GM18502 (cell line): ENCODE measurements around the gene UBXN11.

Experiments
- ATAC-seq: cut with Tn5 transposase; IDR thresholded peaks from one replicate; pipeline ENCODE4 v1.9.1; 2021; ENCODE audit warnings: mild to moderate bottlenecking; ENCODE audit not compliant: unreplicated experiment, poor library complexity

UBXN11 gene

DNA sequence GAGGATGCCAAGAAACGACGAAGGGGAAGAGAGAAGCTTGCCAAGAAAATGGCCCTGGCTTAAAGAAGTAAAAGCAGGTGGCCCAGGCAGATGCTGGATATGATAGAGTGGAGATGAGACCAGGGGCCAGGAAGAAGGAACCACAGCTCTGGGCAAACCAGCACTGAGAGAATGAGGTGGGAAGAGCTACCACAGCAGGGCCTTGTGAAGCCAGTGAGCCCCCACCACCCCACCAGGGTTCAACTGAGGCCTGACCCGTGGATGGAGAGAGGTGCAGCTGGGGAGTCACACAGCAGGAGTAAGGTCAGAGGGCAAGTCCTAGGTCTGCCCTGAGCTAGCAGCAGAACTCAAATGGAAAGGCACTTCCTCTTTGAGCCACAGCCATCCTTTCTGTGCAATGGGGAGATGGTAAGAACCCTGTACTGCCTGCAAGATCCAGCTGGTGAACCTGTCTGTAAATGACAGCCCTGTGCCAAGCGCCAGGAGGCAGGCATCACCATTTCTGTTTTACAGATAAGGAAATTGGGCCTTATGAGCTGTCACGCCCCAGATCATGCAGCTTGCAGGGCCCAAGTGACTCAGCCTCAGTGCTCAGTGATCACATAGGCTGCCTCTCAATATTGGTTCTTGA, 18.0 kb downstream of the UBXN11 start:
- ATAC-seq, result no peak

DNA sequence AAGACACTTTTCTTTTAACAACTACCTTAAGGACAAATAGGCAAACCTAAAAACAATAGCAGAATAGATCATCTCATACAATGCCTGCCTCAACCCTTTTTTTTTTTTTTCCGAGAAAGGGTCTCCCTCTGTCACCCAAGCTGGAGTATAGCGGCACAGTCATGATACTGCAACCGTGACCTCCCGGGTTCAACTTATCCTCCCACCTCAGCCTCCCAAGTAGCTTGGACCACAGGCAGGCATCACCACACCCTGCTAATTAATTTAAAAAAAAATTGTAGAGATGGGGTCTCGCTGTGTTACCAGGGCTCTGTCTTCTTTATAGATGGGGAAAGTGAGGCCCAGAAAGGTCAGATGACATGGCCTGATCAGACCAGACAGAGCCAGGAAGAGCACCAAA, 18.6 kb downstream of the UBXN11 start:
- ATAC-seq, result no peak

DNA sequence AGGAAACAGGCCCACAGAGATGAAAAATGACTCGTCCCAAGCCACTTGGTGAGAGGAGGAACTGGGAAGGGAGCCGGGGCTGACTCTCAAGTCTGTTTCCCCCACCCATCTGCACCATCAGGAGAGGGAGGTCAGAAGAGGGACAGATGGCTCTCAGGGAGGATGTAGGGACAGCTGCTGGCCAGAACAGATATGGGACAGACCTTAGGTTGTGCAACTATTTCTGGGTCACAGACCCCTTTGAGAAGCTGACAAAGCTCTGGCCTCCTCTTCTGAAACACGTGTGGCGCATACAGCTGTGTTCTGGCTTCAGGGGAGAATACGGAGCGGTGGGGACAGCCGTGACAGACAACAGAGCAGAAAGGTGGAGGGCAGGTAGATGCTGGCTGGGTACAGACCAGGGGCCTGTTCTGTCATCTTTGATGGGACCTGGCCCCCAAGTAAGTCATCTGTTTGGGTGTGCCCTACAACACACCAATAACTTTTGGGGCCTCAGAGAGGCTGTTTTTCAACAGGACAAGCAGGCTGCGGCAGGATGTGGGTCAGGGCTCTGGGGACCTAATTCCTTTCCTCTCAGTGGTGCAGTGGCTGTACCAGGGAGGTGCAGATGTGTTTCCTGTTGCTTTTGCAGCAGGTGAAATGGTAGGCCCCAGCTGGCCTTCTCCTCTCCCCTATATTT, 19.3 kb downstream of the UBXN11 start:
- peak; percentile 41 for ATAC-seq

DNA sequence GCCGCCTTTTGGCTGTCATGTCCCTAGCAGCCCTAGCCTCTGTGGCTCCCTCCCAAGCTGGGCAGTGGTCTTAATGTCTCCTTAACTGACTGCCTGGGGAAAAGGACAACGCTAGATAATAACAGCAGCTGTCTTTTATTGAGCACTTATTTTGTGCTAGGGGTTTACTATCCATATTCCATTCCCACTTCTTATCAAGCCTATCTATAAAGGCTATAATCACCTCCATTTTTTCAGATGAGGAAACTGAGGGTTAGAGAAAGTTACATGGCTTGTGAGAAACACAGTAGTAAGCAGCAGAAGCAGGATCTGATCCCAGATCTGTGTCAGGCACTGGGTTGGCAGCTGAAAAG, 20.4 kb downstream of the UBXN11 start:
- ATAC-seq, result no peak

DNA sequence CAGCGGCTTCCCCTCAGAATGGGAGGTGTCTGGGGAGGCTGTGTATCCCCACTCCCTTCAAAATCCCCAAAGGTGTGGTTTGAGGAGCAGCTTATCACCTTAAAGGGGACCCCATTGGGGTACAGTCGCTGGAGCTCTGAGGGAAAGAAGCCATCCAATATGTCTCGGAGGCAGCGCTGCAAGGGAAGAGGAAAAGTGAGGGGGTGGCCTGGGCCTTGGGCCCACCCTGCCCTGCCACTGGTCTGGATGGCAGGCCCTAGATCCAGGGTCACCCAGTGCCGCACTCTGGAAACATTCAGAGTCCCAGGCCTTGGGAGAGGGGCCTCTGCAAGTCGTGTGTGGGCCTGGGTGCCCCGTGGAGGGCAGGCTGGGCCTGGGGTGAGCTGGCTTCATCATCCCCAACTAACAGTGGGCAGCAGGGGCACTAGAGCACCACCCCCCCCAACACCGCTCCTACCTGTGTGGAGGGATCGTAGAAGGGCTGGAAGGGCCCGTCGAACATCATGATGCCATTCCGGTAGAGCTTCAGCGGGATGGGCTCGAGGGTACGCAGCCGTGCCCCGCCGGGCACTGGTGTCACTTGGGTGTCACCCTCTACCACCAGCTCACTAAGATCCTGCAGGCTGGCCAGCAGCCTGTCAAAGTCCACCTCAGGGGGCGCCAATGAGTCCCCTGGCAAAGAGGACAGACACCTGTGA, 20.9 kb downstream of the UBXN11 start:
- ATAC-seq, result no peak

DNA sequence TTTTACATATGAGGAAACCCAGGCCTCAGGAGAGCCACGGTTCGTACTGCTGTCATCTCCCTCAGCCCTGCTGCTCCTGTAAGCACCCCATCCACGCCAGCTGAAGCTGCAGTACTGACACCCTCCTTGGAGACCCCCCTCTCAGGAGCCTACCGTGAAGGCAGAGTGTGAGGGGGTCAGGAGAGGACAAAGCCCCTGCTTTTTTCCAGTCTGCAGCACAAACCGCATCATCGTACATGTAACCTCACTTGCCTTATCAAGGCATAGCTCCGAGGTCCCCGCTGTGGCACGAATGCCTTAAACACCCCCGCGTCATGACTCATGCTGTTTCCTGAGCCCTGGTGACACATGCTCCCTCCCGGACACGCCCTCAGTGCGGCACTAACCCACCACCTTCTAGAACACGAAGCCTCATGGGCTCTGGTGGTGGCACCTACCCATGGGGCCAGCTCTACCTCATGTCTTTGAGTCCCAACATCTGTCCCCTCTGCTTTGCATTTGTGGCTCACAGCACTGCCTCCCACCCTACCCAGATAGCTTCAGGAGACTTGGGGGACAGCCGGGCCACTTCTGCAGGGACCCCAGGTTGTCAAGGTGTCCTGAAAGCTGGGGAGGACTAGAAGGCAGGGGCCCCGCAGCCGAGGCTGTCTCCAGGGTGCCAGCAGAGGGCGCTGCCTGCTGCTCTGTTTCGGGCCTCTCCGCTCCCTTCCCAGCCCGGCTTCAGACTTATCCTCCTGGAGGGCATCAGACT, 21.7 kb downstream of the UBXN11 start:
- ATAC-seq, result peak; percentile 34

DNA sequence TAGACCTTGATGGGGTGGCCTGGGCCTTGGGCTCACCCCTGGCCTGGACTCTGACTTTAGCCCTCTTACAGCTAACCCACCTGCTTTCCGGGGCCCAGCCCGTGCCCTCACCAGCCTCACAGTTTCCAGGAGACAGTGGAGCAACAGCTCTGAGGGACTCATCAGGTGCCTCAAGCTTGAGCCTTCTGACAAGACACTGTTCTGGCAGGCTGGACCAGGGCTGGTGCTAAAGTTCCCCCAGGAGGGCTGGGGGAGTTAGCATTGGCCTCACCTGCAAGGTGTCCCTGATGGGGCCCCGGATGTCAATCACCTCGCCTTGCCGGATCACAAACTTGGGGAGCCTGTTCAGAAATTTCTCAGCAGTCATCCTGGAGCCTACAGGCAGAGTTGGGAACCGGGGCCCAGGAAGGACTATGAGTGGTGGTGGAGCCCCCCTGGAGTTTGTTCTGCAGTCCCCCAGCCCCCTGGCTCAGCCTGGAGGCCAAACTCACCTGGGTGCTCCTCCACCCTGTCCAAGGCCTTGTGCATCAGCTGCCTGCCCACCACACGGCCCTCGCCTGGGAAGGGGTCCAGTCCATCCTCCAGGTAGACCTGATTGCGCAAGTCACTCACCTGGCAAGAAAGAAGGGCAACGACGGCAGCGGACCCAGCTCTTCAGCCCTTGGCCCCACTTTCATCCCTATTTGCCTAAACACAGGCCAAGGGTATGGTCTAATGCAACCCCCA, 22.4 kb downstream of the UBXN11 start:
- ATAC-seq, result no peak

DNA sequence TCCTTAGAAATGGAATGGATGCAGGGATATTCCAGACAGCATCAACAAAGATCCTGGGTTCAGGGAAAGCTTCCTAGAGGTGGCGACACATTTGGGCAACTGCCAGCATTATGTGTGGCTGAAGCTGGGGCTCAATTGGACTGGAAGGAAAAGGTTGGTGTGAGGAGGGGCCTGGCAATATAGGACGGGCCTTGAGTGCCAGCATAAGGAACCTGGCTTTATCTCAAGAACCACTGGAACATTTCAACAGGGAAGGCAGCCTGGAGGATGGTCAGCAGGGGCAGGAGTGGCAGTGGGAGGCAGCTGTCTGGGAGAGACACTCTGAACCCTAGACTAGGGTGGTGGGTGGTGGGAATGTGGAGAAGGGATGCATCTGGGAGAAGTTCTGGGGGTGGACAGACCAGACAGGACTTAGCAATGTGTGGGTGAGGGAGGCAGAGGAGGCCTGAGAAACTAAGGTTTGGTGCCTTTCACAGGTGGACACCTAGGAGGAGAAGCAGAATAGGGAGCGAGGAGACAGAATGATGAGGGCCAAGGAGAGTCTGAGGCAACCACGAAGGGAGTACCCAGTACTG, 23.1 kb downstream of the UBXN11 start:
- no peak for ATAC-seq

DNA sequence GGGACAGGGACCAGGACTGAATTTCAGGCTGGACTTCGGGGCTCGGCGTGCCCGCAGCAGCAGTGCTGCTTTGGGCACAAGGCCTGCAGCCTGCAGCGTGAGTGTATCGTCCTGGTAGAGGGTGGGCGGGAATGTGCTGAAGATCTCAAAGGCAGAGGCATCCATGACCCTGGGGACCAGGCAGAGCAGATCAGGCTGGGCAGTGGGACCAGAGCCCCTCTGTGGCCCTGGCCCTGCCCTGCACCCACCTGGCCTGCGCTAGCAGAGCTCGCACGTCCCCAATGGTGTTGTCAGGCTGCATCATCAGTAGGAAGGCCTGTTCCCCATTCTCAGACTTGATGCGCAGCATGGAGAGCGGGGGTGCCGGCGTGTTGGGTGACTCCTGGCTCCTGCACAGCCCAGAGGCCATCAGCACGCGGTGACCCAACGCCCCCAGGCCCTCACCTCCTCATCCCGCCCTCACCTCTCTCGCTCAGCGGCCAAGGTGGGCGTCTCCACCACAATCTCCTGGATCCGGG, 24.0 kb downstream of the UBXN11 start:
- ATAC-seq, result no peak

DNA sequence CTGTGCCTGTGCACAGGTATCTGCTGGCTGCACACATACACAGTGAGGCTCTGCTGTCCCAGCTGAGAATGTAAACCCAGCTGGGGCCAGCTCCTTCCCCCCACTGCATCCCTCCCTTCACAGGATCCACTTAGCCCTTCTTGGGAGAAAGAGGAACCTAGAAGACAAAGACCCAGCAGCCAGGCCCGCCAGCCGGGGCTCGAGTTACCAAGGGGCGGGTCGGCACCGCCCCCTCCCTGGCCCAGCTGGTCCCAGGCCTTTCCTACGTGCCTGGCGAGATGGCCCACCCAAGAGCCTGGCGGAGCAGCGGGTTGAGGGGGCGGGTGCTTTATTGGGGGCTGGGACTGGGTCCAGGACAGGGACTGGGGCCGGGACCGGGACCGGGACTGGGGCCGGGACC, 24.5 kb downstream of the UBXN11 start:
- ATAC-seq, result no peak

DNA sequence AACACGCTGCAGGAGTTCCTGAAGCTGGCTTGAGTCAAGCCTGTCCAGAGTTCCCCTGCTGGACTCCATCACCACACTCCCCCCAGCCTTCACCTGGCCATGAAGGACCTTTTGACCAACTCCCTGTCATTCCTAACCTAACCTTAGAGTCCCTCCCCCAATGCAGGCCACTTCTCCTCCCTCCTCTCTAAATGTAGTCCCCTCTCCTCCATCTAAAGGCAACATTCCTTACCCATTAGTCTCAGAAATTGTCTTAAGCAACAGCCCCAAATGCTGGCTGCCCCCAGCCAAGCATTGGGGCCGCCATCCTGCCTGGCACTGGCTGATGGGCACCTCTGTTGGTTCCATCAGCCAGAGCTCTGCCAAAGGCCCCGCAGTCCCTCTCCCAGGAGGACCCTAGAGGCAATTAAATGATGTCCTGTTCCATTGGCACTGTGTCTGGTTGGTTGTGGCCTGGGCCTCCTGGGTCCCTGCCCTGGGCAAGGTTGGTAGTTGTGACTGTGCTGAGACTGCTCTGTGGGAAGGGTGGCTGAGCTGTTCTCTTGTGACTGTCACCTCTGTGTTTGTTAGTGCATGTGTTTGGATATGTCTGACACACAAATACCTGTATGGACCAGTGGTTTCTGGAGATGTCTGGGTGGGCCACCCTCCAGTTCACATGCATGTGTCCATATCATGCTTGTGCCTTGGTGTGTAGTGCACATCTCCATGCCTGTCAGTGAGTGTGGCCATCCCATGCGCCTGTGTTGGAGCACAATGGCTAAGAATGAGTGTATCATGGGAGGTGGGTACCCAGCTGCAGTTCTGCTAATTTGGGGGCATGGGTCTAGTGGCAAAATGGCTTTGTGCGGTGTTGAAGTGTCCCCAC, 25.1 kb downstream of the UBXN11 start:
- ATAC-seq, result no peak

DNA sequence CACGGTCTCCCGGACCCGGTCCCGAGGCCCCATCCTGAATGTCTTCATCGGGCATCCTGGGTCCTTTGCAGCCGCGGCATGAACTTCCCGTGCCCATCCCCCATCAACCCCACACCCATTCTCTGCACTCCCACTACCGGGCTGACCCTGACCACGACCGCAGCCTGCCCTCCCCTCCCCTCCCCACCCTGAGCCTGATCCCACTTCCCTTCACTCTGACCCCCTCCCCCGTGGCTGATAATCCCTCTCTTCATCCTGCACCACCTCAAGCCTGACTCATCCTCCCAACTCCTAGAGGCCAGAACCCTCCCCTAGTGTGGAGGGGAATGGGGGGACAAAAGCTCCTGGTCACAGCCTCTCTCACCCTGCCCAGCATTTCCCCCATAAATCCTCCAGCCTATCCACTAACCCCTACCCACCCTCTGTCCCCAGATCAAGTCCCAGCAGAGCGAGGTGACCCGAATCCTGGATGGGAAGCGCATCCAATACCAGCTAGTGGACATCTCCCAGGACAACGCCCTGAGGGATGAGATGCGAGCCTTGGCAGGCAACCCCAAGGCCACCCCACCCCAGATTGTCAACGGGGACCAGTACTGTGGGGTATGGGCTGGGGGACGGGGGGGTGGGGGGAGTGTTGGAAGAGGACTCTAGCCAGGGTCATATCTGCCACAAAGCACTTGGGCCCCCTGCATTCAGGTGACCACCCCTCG, 25.9 kb downstream of the UBXN11 start:
- no peak for ATAC-seq

DNA sequence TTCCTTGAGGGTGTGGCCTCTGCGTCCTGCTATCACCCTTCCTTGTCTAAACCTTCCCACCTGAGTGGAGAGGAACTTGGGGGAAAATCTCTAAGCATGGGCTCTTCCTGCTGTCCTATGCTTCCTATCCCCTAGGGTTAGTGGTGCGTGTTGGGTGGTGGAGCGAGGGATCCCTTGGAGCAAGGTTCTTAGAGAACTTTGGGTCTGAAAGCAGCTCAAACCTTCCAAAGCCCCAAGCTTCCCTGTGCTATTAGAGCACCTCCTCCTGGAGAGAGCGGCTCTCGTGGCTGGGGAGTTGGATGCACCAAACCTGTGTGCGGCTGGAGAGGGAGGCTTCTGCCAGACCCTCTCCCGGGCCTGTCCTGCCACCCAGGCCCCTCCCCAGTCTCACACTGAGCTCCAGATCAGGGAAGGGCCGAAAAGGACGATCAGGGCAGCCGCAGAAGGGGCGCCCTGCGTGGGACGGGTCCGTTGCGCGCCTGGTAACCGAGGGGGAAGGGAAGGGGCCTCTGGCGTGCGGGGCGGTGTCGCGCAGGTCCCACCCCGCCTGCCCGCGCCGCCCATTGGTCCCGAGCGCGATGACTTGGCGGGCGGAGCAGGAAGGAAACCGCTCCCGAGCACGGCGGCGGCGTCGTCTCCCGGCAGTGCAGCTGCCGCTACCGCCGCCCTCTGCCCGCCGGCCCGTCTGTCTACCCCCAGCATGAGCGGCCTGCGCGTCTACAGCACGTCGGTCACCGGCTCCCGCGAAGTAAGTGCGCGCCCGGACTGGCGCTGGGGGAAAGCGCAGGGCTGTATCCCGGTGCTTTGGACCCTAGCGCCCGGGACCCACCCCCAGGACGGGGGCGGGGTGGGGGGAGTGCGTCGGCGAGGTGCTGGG, 26.7 kb downstream of the UBXN11 start, which contains the start of gene SH3BGRL3:
TSS of gene SH3BGRL3 (plus strand) at position 631 of the 877 bp plus-strand sequence. CDS start at position 701, 70 bp downstream.
- ATAC-seq, result peak; percentile 55

DNA sequence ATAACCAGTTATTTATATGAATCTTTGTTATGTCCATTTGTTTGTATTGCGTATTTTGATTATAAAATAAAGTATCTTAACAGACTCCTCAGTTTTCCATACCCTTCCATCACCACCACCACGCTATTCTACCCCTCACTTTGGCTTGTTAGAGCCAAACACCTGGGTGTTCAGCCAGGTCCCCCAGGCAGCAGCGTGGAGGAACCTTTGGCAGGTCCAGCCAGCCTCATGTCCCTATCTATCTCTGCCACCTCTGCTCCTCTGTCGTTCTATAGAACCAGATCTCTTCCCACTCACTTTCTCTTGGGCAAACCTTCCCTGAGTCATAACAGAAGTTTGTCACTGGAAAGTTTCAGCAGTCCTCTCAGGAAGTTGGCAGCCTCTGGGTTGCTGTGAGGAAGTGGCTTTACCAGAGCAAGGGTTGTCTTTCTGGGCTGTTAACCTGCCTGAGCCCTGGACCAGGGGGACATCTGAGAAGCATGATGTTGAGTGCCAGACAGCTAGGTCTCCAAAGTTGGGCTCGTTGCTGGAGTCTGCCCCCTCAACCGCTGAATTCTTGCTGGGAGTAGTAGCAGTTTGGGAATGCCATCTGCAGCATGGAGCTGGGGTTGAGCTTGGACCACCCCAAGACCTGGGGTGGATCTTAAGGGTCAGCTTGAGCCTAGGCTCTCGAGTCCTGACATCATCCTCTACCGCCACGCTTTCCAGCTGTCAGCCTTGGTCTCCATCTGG, 27.5 kb downstream of the UBXN11 start:
- ATAC-seq, result no peak

DNA sequence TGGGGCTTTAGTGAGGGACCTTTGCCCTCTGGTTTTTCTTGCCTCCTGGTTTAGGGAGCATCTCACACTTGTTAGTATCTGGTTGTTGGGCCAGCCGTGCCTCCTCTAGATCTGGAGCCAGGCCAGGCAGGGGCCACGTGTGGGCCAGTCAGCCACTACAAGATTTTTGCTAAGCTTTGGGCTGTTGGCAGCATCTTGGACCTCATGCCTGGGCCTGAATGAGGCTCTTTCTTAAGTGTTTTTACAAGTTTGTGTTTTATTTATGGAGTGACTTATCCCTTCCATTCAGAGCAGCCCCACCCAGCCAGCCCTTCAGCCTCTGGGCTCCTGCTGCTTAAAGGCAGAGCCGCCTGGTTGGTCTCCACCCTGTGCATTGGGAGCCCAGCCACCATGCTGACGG, 28.1 kb downstream of the UBXN11 start:
- no peak for ATAC-seq

DNA sequence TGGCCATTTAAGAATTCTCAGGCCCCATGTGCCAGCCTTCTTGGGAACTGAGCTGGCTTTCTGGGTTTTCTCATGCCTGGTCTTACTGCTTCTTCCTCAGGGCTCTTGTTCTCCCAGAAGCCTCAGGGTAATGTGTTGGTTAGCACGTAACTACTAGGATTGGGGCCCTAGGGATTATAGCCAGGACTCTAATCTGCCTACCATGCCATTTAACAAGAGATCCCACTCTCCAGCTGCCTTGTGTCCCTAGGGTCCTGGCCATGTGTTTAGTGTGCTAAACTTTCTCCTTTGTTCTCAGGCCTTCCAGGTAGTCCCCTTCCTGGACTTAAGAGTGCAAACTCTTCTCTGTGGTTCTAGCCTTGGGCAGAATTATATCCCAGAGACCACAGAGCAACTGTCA, 28.7 kb downstream of the UBXN11 start:
- no peak for ATAC-seq

DNA sequence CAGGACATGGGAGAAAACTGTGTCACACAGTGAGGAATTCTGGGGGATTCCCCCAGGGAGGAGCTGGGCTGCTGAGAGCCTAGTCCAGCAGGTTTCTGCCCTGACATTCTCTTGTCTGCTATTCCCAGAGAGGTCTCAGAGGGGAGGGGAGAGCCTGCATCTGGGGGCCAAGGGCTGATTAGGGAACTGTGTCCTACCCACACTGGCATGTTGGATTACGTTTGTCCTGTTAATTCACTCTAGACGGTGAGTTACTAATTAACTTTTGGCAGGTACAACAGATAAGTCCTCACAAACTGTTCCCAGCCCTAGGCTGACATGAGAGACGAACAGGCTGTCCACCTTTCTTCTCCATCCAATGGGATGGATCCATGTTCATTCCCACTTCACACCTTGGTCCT, 29.2 kb downstream of the UBXN11 start:
- no peak for ATAC-seq
